HG03460 (cell line): ENCODE data around the gene PSMA2.

Source experiments
- ATAC-seq: cut with Tn5 transposase; IDR thresholded peaks from one replicate; pipeline ENCODE4 v1.9.1; 2021; ENCODE audit not compliant: unreplicated experiment

PSMA2 gene

GRCh38 chr7:42931834-42932651, at the start of gene PSMA2, which contains the start of gene MRPL32:
Gene PSMA2, minus strand, starts transcription at chr7:42932174. Its CDS starts 16 bp downstream, at chr7:42932158.
Gene MRPL32, plus strand, starts transcription at chr7:42932376. Its CDS starts 11 bp downstream, at chr7:42932387.
- ATAC-seq: peak; percentile 99

GRCh38 chr7:42981601-42982000, 49.6 kb upstream of the PSMA2 start:
- ATAC-seq: no peak

- ATAC-seq: no peak
These were observed 48.5 kb upstream of the PSMA2 start for GRCh38 chr7:42980514-42980913.

GRCh38 chr7:42980084-42980483, 48.1 kb upstream of the PSMA2 start:
- no peak for ATAC-seq

GRCh38 chr7:42978496-42978895, 46.5 kb upstream of the PSMA2 start:
- ATAC-seq: no peak

- no peak for ATAC-seq
These were observed 44.4 kb upstream of the PSMA2 start for GRCh38 chr7:42976371-42976770.

- ATAC-seq: no peak
These were observed 40.9 kb upstream of the PSMA2 start for GRCh38 chr7:42972699-42973500.

GRCh38 chr7:42967391-42967790, 35.4 kb upstream of the PSMA2 start:
- no peak for ATAC-seq

- ATAC-seq: no peak
These were observed 33.2 kb upstream of the PSMA2 start for GRCh38 chr7:42964849-42965805.

- ATAC-seq: no peak
These were observed 32.3 kb upstream of the PSMA2 start for GRCh38 chr7:42964293-42964692.

- ATAC-seq: no peak
These were observed 29.2 kb upstream of the PSMA2 start for GRCh38 chr7:42961170-42961569.

GRCh38 chr7:42960762-42961161, 28.8 kb upstream of the PSMA2 start:
- ATAC-seq: no peak

- no peak for ATAC-seq
These were observed 27.6 kb upstream of the PSMA2 start for GRCh38 chr7:42959549-42959948.

- no peak for ATAC-seq
These were observed 24.1 kb upstream of the PSMA2 start for GRCh38 chr7:42956062-42956461.

GRCh38 chr7:42953994-42954393, 22.0 kb upstream of the PSMA2 start:
- ATAC-seq: no peak

- no peak for ATAC-seq
These were observed 20.4 kb upstream of the PSMA2 start for GRCh38 chr7:42952328-42952727.

GRCh38 chr7:42950417-42950816, 18.4 kb upstream of the PSMA2 start:
- no peak for ATAC-seq

GRCh38 chr7:42947521-42947920, 15.5 kb upstream of the PSMA2 start:
- no peak for ATAC-seq

- ATAC-seq: no peak
These were observed 14.6 kb upstream of the PSMA2 start for GRCh38 chr7:42946627-42946950.

GRCh38 chr7:42945821-42946626, 14.1 kb upstream of the PSMA2 start:
- peak; percentile 81 for ATAC-seq
